ENCODE measurements around the gene CBS.

GRCh38 chr21:43012596-43012995 is 63.0 kb downstream of the CBS start:
- TF ChIP-seq CTCF (conservative IDR thresholded peaks at IDR 0.05 in 1 of 2, IDR thresholded peaks at IDR 0.05 in 1 of 2; ENCODE audit: extremely low read depth in 1 of 2, insufficient read depth in 1 of 2, low read depth in 1 of 2, low read length in 2 of 2) = no peak
- TF ChIP-seq EZH2 (IDR thresholded peaks at IDR 0.05; ENCODE audit: borderline replicate concordance, low read length) = no peak

Measured in mammary epithelial cell (primary cell).